HG03575 (cell line): Measurements from ENCODE around the gene CHMP1A.

Experiments used
- ATAC-seq: cut with Tn5 transposase; IDR thresholded peaks from one replicate; pipeline ENCODE4 v1.9.1; 2021; ENCODE audit not compliant: unreplicated experiment, insufficient number of reproducible peaks, low FRiP score; ENCODE audit errors: extremely low read depth

Gene CHMP1A

DNA sequence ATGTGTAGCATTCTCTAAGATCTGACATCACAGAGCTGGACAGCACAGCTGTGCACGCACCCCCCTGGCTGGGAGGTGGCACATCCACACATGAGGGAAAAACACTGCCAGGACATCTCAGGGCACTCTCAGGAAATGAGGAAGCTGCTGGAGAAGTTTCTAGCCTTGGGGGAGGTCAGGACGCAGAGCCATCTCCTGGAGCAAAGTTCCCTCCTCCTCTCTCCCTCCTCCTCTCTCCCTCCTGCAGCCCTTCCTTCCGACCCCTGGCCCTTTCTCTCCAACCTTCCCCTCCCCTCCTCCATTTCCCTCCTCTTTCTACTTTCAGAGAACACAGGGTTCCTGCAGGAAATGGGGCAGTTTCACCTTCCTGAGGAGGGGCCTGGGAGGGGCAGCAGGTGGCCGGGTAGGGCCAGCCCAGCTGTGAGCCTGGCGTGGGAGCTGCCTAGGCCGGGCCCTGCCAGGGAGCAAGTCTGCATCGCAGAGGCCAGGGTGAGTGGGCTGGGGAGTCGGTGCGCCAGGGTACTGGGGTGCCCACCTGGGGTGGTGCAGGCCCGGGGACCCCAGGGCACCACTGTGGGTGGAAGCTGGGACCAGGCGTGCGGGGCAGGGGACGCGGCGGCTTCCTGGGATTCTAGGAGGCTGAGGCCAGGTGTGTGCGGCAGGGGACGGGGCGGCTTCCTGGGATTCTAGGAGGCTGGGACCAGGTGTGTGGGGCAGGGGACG, 44.1 kb downstream of the CHMP1A start, which contains the start of gene DPEP1:
TSS of gene DPEP1 (plus strand) at position 412 of the 723 bp plus-strand sequence. CDS start 16,769 bp downstream, outside the sequence.
- ATAC-seq = no peak

DNA sequence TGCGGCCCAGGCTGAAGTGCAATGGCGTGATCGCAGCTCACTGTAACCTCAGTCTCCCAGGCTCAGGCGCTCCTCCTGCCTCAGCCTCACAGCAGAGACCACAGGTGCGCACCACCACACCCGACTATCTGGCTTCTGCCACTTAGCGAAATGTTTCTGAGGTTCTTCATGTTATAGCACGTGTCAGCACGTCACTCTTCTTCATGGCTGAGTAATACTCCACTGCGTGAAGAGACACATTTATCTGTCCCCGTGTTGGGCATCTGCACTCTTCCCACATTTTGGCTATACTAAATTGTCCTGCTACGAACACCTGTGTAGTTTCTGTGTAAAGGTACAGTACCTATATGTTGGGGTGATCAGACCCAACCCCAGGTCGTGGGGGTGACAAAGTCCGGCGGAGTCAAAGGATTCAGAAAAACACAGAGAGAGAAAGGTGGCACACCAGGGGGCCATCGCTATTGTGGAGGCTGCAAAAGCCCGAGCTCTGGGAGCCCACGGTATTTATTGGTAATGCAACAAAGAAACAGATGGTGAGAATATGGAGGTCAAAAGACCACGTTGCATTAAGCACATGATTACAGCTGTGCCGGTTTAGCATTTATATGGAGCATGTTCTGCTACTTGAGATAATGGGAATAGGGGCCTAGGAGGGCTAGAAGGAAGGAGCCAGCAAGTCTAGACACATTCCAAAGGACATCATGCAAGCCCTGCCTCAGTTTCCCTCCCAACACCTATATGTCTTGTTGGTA, 44.9 kb downstream of the CHMP1A start:
- ATAC-seq = no peak

DNA sequence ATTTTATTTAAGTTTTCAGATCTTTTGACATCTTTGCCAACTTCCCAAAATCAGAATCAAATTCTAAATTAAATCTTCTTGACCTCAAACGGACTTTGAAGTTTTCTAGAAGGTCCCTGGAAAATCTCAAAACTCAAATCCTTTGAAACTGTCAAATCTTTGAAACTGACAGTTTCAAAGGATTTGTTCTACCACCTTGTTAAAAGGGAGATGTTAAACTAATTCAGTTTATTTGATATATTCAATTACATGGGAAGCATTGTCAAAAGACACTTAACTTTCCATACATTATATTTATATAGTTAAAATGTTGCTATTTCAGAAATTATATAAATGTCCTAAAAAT, 47.4 kb downstream of the CHMP1A start:
- ATAC-seq = no peak

DNA sequence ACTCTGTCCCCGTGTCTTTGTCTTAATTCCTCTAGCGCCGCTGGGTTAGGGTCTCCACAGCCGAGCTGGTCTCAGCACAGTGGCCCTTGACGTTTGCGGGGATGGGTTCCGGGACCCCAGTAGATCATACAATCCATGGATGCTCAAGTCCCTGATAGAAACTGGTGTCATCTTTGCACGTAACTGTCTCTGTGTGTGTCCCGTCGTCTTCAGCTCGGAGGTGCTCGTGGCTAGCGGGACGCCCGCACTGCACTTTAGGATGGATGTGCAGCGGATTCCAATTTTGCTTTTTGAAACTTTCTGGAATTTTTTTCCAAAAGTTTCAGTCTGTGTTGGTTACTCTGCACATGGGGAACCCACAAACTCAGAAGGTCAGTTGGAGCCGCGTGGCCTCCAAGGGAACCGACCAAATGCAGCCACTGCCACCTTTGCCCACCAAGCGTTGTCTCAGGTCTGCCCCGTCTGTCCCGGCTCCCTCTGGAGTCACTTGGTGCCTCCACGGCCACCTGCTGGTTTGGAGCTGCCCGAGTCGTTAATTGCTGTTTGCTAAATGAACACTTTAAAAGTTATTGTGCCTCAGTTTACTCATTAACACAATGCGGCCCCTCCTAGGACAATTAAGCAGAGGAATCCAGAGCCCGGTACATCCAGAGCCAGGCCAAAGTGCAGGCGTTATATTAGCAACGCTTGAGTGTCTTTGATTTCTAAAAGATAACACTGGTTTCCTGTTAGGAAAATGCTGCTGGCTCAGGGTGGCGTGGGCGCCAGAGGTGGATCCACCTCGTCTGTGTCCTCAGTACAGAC, 49.4 kb downstream of the CHMP1A start:
- no peak for ATAC-seq

DNA sequence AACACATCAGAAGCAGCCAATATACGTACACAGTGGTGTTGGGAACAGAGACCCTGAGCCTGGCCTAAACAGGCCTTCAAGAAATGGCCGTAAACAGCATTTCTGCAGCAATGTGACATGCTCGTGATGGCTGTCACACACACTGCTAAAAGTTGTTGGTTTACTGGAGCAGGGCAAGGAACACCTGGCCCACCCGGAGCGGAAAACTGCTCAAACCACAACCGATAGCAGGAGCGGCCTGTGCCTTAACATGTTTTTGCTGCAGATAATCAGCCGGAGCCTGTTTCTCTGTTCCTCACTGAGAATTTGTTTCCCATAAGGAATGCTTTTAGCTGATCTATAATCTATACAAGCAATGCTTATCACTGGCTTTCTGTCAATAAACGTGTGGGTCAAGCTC, 50.1 kb downstream of the CHMP1A start:
- ATAC-seq = no peak

DNA sequence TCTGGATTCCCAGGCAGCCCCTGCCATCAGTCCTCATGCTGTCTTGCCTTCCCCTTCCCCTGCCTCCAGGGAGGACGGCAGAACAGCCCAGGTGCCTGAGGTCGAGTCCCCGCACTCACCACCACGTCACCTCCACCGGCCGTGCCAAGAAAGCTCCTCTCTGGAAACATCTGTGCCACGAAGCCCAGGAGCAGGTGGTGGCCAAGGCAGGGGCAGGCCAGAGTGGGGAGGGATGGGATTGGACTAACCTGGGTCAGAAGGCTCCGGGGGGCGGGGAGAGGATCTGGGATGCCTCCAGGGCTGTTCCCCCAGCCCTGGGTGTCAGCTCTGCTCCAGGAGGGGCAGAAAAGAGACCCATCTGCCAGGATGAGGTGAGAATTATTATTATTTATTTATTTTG, 51.5 kb downstream of the CHMP1A start:
- no peak for ATAC-seq

DNA sequence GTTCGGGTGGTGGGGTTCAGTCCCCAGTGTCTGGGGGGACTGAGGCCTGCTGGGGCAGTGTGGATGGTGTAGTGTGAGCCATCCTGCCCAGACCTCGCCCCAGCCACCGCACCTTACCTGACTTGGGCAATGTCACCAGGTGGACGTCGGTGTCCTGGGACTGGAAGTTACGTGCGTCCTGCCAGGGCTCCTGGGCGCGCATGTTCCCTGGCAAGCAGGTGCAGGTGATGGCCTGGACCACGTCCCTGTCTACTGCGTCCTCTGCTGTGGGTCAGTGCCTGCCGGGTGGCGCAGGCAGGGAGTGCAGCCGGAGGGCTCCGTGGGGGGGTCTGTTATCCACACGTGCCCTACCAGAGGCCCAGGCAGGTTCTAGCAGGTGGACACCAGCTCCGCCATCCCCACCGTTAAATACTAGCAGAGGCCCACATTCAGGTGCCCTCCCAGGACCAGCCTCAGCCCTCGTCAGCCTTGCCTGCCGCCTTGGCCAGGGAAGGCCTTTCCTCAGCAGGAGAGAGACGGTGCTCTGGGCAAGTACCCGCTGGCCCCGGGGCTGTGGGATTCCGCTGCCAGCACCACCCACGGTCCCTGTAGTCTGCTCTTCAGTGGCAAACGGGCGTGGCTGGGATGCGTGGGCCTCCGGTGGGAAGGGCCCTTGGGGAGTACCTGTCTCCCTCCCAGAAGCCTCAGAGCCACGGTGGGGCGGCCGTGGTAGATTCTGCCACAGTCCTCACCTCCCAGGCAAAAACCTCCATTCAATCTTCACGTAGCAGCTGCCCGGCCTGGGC, 52.1 kb downstream of the CHMP1A start:
- ATAC-seq = no peak

DNA sequence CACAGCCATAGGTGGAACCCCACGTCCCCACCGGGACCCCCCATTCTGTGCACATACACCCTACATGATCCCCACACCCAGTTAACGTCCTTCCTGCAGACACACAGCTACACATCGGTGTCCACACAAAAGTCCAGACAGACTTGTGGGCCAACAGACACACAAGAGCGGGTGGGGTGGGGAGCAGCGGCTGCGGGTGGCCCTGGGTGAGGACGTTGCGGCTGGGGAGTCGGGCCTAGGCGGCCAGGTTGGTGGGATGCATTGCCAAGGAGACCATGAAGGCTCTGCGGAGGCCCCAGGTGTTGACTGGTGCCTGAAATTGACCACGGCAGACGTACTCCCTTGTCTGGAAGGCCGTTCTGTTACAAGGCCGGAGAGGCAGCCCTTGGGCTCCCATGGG, 52.7 kb downstream of the CHMP1A start:
- no peak for ATAC-seq

DNA sequence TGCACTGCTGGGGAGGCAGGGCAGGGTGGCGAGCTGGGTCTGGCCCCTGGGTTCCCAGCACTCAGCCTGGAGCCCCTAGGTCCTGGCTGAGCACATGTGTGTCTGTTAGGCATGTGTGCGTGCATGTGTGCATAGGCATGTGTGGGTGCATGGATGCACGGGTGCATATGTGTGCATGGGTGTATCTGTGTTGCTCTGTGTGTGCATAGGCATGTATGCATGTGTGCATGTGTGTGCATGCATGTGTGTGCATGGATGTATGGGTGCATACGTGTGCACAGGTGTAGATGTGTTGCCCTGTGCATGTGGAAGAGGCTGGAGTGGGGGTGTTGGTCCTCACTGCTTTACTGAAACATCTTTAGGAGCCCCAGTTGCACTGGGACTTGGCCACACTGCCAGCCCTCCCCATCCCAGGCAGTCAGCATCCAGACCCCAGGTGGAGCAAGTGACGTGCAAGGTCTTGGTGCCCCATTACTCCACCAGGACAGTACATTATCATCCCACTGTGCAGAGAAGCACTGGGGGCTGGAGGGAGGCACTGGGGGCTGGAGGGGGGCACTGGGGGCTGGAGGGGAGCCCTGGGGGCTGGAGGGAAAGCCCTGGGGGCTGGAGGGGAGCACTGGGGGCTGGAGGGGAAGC, 54.4 kb downstream of the CHMP1A start:
- no peak for ATAC-seq

DNA sequence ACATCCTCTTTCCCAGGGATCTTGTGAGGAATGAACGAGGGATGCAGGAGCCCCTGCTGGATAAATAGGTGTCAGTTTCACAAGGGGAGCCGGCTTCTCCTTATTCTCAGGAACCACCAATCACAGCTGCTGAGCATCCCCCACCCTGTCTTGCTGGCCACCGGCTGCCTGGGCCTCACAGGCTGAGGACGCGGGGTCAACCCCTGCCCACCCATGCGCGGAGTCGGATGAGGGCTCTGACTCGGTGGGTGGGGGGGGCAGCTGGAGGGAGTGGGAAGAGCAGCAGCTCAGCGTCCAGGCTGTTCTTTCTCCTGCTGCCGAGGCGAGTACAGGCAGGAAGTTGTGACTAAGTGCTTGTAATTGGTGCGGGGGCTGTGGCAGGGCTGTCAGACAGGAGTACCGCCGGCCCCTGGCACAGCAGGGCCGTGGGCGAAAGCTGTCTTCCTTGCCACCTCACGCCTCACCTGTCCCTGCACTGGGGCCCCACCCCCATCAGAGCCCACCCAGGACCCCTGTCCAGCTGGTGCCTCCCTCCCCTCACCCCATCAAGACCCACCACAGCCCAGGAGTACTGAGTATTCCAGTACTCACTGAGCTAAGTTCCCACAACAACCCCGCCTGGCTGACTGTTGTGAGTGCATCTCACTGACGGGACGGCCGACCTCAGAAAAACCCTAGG, 55.1 kb downstream of the CHMP1A start:
- ATAC-seq = no peak

DNA sequence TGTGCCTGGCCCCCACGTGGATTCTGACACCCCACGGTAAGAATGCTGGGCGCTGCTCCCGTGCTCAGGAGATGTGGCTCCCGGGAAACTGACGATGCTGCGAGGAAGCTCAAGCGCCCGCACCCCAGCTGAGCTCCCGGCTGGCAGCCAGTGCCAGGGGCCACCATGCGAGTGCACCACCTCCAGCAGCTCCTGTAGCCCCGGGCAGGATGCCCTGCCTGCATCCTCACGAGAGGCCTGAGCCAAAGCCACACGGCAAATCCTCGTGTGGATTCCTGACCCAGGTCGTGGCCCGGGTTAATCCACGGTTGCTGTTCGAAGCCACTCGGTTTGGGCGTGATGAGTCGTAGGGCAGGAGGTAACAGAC, 55.6 kb downstream of the CHMP1A start:
- ATAC-seq = no peak

DNA sequence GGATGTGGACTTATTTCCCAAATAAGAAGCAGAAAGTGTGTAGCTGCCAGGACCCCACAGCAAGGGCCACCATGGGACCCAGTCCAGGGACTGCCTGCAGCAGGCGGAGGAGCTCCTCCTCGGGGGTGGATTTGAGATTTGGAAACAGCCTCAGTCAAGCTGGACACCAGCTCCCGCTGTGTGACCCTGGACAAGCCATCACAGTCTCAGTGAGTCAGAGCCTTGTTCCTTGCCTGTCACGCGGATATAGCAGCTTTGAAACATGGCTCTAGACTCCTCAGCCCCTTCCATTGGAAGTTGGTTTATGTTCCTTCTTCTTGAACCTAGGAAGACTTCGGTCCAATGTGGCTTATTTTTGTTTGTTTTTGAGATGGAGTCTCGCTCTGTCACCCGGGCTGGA, 56.6 kb downstream of the CHMP1A start:
- no peak for ATAC-seq

DNA sequence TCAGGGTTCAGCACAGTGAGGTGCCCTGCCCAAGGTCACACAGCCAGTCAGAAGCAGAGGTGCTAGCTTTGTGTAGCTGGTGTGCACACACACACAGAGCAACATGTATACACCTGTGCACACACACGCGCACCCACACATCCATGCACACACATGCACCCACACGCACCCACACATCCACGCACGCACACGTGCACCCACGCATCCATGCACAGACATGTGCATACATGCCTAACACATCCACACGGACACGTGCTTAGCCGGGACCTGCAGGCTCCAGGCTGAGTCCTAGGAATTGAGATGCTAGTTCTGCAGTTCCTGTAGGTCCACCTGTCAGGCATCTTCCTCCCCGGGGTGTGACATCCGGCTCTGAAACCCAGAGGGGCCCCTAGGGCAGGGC, 57.1 kb downstream of the CHMP1A start:
- no peak for ATAC-seq

DNA sequence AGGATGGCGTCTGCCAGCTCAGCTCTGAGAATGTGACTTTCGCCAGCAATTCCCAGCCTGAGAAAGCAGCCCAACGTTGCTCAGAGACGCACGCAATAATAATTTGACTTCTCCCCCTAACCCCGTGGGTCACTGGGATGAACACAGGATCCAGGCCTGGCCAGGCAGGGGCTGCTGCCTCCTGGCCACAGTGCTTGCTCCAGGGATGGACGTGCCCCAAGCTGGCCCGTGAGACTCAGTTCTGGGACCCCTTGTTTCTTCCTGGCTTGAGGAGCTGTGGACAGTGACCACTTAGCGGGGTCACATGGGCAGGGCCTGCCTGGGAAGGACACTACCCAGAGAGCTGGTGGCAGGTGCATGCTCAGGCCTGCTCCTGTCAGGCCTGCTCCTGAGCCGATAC, 57.6 kb downstream of the CHMP1A start:
- no peak for ATAC-seq

DNA sequence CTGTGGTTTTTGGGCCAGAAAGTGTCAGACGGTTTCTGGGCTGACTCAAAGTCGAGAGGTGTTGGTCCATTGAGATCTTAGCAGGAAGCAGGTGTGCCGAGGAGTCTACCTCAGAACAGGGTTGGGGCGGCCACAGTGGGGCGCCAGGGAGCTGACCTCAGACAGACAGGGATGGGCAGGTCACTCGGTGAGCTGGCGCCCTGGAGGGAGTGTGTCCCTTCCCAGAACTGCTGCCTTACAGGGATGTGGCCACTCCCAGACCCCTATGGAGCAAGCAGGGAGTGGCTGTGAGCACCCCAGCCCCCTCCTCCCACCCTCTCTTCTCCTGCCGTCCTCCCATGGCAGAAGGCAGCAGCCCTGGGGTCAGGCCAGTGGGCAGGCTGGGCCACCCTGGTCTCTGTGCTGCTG, 58.1 kb downstream of the CHMP1A start:
- no peak for ATAC-seq

DNA sequence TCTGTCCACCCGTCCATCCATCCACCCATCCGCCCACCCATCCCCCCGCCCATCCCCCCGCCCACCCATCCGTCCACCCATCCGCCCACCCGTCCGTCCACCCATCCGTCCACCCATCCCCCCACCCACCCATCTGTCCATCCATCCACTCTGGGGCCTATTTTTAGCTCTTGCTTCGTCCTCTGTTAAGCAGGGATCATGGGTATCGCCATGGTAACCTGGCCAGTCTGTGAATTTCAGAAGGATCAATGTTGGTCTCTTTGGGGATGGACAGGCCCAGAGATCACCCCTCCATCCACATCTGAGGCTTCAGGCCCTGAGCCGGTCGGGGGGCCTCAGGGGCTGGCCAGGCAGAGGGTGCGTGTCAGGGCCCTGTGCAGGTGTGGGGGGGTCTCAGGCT, 59.3 kb downstream of the CHMP1A start:
- no peak for ATAC-seq

DNA sequence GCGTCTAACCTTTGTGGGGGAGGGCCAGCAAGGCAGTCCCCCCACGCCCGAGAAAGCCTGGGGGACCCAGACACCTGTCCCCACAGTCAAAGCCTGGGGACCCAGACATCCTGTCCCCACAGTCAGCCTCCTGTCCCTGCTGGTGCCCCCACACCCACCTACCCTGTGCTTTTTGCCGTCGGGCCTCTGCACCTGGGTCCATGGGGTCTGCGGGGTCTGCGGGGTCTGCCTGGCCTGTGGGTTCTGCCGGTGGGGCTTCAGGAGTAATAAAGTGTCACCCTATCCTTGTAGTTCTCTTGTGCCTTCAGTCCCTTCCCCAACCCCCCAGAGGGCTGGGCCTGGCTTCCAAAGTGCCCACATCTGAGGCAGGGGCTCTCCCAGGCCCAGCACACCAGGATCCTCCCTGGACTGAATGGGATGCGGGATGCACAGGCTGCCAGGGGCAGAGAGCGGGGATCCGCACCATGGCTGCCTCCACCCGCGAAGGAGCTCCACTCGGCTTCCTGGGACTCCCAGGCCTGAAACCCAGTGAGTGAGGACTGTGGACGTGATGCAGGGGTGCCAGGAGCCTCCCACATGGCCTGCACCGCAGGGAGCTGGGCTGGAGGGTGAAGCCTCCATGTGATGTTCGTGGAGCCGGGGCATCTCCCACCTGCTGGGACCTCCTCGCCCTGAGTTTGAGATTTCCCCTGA, 60.4 kb downstream of the CHMP1A start:
- ATAC-seq = no peak
